HG03469 (cell line): ENCODE measurements around the gene S100A7A.
"Not testable (repeated sequence)": the region's sequence is repeated elsewhere in the genome, so short reads cannot be mapped to it uniquely, and the experiment has no call there.

Source experiments
- ATAC-seq: cut with Tn5 transposase; IDR thresholded peaks from one replicate; pipeline ENCODE4 v1.9.1; 2021; ENCODE audit warnings: mild to moderate bottlenecking, moderate library complexity, moderate number of reproducible peaks; ENCODE audit not compliant: unreplicated experiment

The S100A7A gene

GRCh38 chr1:153456396-153456795 lies 40.1 kb downstream of the S100A7A start:
- ATAC-seq = no peak

GRCh38 chr1:153459655-153460054 lies 43.3 kb downstream of the S100A7A start:
- no peak for ATAC-seq

GRCh38 chr1:153460551-153460950 lies 44.2 kb downstream of the S100A7A start, which contains the start of gene S100A7:
Gene S100A7, minus strand, starts transcription at chr1:153460651. Its CDS starts 1,638 bp downstream, at chr1:153459013.
- ATAC-seq = no peak

GRCh38 chr1:153462741-153463140 lies 46.4 kb downstream of the S100A7A start:
- ATAC-seq = not testable (repeated sequence)

- ATAC-seq = no peak
Observed at GRCh38 chr1:153465811-153466636, 49.7 kb downstream of the S100A7A start.

- no peak for ATAC-seq
Observed at GRCh38 chr1:153466908-153467307, 50.6 kb downstream of the S100A7A start.

- no peak for ATAC-seq
Observed at GRCh38 chr1:153470707-153471106, 54.4 kb downstream of the S100A7A start.
